MCF 10A (cell line): ENCODE data around the gene ACHE. TPM values are rescaled to one million over a fixed set of nuclear protein-coding genes. Genes with fewer than 3 reads are reported as not detected.
A peak's percentile ranks its signal among the peaks of the same experiment; 100 is the strongest.

Source experiments
- BruUV-seq: library from RNA; stranded (reverse); fragments of 400-500 nt; replicated peaks from 2 replicates; lab custom pipeline; 2021; lab: Mats Ljungman, UMichigan
- CTCF ChIA-PET: fragments of 300-600 bp; sonication (Branson Sonifier 250); formaldehyde crosslinking; extraction: SDS; loops from one replicate; lab custom pipeline; 2021; ENCODE audit warnings: antibody characterized with exemption, inconsistent platforms; lab: Yijun Ruan, JAX
- POLR2A ChIA-PET: fragments of 300-600, 350-650 bp; sonication (Branson Sonifier 250); formaldehyde crosslinking; extraction: SDS; loops from one replicate; lab custom pipeline; 2020; ENCODE audit warnings: antibody characterized with exemption, inconsistent platforms; lab: Yijun Ruan, JAX
- DNase-seq: peaks from one replicate; pipeline ENCODE4 v3.0.0-alpha.2; 2018; ENCODE audit not compliant: unreplicated experiment
- H3K27ac Mint-ChIP-seq: one replicate; pipeline ENCODE4 v1.8.0; 2022; ENCODE audit warnings: mild to moderate bottlenecking, low read depth, mixed read lengths; ENCODE audit not compliant: unreplicated experiment
- H3K27me3 Mint-ChIP-seq: one replicate; pipeline ENCODE4 v1.8.0; 2022; ENCODE audit warnings: mixed read lengths; ENCODE audit not compliant: insufficient read depth, unreplicated experiment
- H3K36me3 Mint-ChIP-seq: one replicate; pipeline ENCODE4 v1.8.0; 2022; ENCODE audit warnings: mild to moderate bottlenecking, moderate library complexity, mixed read lengths; ENCODE audit not compliant: insufficient read depth, unreplicated experiment
- H3K4me1 Mint-ChIP-seq: one replicate; pipeline ENCODE4 v1.8.0; 2022; ENCODE audit warnings: mixed read lengths; ENCODE audit not compliant: insufficient read depth, unreplicated experiment
- H3K4me3 Mint-ChIP-seq: one replicate; pipeline ENCODE4 v1.8.0; 2022; ENCODE audit warnings: mild to moderate bottlenecking, moderate library complexity, mixed read lengths; ENCODE audit not compliant: unreplicated experiment
- H3K9me3 Mint-ChIP-seq: one replicate; pipeline ENCODE4 v1.8.0; 2022; ENCODE audit warnings: mixed read lengths; ENCODE audit not compliant: unreplicated experiment
- intact Hi-C: fragments of 100-400 bp; cut with micrococcal nuclease; formaldehyde crosslinking; loops from 2 replicates; pipeline ENCODE4 v1.14.1; 2022
- total RNA-seq: library from RNA; stranded (reverse); gene quantifications from 2 replicates; pipeline ENCODE4 v1.2.3, GENCODE V29; 2022
- TF ChIP-seq, protein P1 (sequence below): fragments of 200-600 bp; IDR thresholded peaks from one replicate; pipeline ENCODE4 v1.8.0; 2022; ENCODE audit warnings: antibody characterized with exemption, mild to moderate bottlenecking; ENCODE audit not compliant: unreplicated experiment

The ACHE gene
- total RNA-seq, 1 experiment from 2014 or later: 0.30 TPM

DNA sequence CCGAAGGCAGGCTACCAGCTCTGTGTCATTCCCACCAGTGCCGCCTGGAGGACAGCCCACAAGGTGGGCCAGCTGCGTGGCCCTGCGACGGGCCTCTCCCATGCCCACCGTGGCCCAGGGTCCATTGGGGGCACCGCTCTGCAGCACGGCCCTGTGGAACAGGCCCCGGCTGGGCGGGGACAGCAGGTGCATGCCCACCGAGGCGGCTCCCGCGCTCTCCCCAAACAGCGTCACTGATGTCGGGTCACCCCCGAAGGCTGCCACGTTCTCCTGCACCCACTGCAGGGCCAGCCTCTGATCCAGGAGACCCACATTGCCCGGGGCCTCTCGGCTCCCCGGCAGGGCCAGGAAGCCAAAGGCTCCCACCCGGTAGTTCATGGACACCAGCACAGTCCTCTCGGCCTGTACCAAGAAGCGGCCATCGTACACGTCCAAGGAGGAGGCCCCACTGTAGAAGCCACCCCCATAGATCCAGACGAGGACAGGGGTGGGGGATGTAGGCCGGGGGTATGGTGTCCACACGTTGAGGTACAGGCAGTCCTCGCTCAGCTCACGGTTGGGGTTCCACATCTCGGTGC lies 2.3 kb downstream of the ACHE start:
- TF ChIP-seq, protein P1, sequence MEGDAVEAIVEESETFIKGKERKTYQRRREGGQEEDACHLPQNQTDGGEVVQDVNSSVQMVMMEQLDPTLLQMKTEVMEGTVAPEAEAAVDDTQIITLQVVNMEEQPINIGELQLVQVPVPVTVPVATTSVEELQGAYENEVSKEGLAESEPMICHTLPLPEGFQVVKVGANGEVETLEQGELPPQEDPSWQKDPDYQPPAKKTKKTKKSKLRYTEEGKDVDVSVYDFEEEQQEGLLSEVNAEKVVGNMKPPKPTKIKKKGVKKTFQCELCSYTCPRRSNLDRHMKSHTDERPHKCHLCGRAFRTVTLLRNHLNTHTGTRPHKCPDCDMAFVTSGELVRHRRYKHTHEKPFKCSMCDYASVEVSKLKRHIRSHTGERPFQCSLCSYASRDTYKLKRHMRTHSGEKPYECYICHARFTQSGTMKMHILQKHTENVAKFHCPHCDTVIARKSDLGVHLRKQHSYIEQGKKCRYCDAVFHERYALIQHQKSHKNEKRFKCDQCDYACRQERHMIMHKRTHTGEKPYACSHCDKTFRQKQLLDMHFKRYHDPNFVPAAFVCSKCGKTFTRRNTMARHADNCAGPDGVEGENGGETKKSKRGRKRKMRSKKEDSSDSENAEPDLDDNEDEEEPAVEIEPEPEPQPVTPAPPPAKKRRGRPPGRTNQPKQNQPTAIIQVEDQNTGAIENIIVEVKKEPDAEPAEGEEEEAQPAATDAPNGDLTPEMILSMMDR: no peak
- no peak for DNase-seq
- Mint-ChIP-seq H3K27ac (no peak overlapping the region), H3K4me1 (peaks cover 25% of the 10 kb centered on the region), H3K4me3 (no peak overlapping the region), H3K36me3 (no peaks in the 10 kb centered on the region), H3K9me3 (no peaks in the 10 kb centered on the region), H3K27me3 (peaks cover 24% of the 10 kb centered on the region)
- BruUV-seq: no TSS peak
- intact Hi-C loops: no loop called here
- ChIA-PET CTCF (interaction anchor here (0.5 to 3.9 kb wide), 12 partner anchors 9 to 459 kb away, joined by 3 to 47 read pairs (median 3); no protein-coding TSS in a partner anchor), POLR2A (no interaction called here)

DNA sequence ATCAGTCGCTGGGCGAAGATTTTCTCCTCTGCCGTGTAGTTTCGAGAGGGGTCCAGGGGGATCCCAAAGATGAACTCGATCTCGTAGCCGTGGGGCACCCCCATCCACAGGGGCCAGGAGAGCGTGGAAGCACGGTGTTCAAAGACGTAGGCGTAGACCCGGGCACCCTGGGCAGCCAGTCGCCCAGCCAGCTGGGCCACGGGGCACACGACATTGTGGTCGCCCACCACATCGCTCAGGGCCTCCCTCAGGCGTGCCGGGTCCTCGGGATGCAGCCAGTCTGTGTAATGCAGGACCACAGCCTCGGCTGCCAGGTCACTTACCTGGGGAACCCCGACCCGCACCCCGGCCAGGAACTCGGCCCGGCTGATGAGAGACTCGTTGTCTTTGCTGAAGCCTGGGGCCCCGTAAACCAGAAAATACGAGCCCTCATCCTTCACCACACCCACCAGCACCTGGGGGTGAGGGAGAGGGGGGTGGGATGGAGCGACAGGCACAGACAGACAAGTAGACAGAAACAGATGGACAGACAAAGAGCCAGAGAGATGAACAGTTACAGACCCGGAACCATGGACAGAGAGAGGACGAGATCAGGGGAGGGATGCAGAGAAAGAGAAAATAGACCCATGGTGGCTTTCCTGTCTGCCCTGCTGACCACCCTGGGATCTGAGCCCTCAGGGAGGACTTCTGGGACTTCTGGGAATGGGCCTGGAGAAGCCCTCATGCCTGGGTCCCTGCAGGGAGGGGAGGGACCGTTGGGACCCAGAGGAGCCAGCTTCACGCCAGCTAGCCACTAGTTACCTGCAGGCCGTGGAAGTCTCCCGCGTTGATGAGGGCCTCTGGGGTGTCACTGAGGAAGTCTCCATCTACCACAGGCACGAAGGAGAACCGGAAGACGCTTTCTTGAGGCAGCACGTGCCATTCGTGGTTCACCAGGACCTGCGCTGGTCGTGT lies 3.0 kb downstream of the ACHE start:
- Mint-ChIP-seq H3K36me3 (peaks cover 4% of the 10 kb centered on the region), H3K4me1 (peaks cover 28% of the 10 kb centered on the region), H3K9me3 (no peaks in the 10 kb centered on the region), H3K27me3 (peaks cover 16% of the 10 kb centered on the region), H3K4me3 (no peak overlapping the region), H3K27ac (no peak overlapping the region)
- no TSS peak for BruUV-seq
- POLR2A ChIA-PET: no interaction called here
- TF ChIP-seq, protein P1: no peak
- DNase-seq: no peak
- intact Hi-C loops: no loop called here
- CTCF ChIA-PET: interaction anchor here (0.6 to 3.9 kb wide), 5 partner anchors 167 to 294 kb away, joined by 3 to 47 read pairs (median 3); no protein-coding TSS in a partner anchor

DNA sequence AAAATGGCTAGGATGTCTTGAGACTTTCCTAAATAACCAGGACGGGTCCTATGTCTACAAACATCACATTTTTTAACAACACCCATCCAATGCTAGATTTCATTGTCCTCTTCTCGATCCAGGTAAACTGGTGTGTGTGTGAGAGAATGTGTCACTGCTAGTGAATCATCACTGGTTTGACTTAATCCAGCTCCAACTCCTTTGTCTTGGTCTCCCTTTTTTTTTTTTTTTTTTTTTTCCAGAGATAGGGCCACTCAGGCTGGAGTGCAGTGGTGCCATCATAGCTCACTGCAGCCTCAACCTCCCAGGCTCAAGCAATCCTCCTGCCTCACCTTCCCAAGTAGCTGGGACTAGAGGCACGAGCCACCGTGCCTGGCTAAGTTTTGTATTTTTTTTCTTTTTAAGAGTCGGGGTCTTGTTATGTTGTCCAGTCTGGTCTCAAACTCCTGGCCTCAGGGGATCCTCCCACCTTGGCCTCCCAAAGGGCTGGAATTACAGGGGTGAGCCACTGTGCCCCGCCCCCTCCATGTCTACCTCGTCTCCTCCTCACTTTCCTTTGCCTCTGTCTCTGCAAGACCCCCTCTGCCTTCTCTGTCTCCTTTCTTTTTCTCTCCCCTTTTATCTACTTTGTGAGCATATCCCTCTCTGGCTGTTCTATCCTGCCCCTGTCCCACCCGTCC lies 4.0 kb downstream of the ACHE start:
- TF ChIP-seq, protein P1: no peak
- H3K9me3 Mint-ChIP-seq: no peaks in the 10 kb centered on the region
- ChIA-PET CTCF (interaction anchor here (0.6 to 1.1 kb wide), 4 partner anchors 166 to 820 kb away, joined by 3 to 6 read pairs (median 4); no protein-coding TSS in a partner anchor), POLR2A (interaction anchor here (1.4 to 6.5 kb wide), 2 partner anchors 16 to 193 kb away, joined by 3 to 157 read pairs; partner anchors contain the start of genes SRRT and TRIM56)
- H3K27me3 Mint-ChIP-seq: peaks cover 13% of the 10 kb centered on the region
- no peak overlapping the region for H3K27ac Mint-ChIP-seq
- peaks cover 13% of the 10 kb centered on the region for H3K36me3 Mint-ChIP-seq
- BruUV-seq: no TSS peak
- H3K4me1 Mint-ChIP-seq: peaks cover 28% of the 10 kb centered on the region
- intact Hi-C loops: no loop called here
- H3K4me3 Mint-ChIP-seq: peak overlapping the region; percentile 51
- DNase-seq: peak; percentile 52
